HepG2 (cell line): ENCODE measurements around the gene ZNF669. TPM values are rescaled to one million over a fixed set of nuclear protein-coding genes. Genes with fewer than 3 reads are reported as not detected.

ENCODE experiments used
- ARHGAP35 ChIP-seq: sonication (generic); formaldehyde crosslinking; IDR thresholded peaks from 2 replicates; pipeline ENCODE4 v1.9.0; 2022; ENCODE audit warnings: mild to moderate bottlenecking, inconsistent platforms, moderate library complexity, missing genetic modification reagents, borderline replicate concordance
- DR1 ChIP-seq: sonication (generic); formaldehyde crosslinking; IDR thresholded peaks from 2 replicates; pipeline ENCODE4 v1.8.0; 2021; ENCODE audit warnings: mild to moderate bottlenecking, missing genetic modification reagents, inconsistent platforms
- ETV5 ChIP-seq: IDR thresholded peaks from 2 replicates; pipeline ENCODE4 v1.6.1; 2018; ENCODE audit warnings: missing biosample characterization, missing genetic modification reagents, inconsistent platforms, borderline replicate concordance
- FOXC1 ChIP-seq: sonication (generic); formaldehyde crosslinking; IDR thresholded peaks from 2 replicates; pipeline ENCODE4 v1.8.0; 2022; ENCODE audit warnings: mild to moderate bottlenecking, missing genetic modification reagents, borderline replicate concordance
- KDM5A ChIP-seq: fragments of 200-600 bp; sonication (generic); IDR thresholded peaks from 2 replicates; pipeline ENCODE4 v1.7.0; 2018; ENCODE audit warnings: antibody characterized with exemption, mild to moderate bottlenecking, low read length, borderline replicate concordance
- NFATC3 ChIP-seq: sonication (generic); formaldehyde crosslinking; IDR thresholded peaks from 2 replicates; pipeline ENCODE4 v1.5.1; 2020; ENCODE audit warnings: mild to moderate bottlenecking, missing genetic modification reagents
- NFKBIZ ChIP-seq: IDR thresholded peaks from 2 replicates; pipeline ENCODE4 v1.6.1; 2018; ENCODE audit warnings: missing genetic modification reagents, missing compliant biosample characterization
- PHF21A ChIP-seq: sonication (generic); formaldehyde crosslinking; IDR thresholded peaks from 2 replicates; pipeline ENCODE4 v1.5.0; 2020; ENCODE audit warnings: mild to moderate bottlenecking, missing genetic modification reagents
- SIX4 ChIP-seq: sonication (generic); formaldehyde crosslinking; IDR thresholded peaks from 2 replicates; pipeline ENCODE4 v1.4.0; 2020; ENCODE audit warnings: missing genetic modification reagents
- SSRP1 ChIP-seq: IDR thresholded peaks from 2 replicates; pipeline ENCODE4 v1.6.1; 2016; ENCODE audit warnings: control low read depth
- ZFX ChIP-seq: sonication (generic); formaldehyde crosslinking; IDR thresholded peaks from 2 replicates; pipeline ENCODE4 v1.4.0; 2020; ENCODE audit warnings: mild to moderate bottlenecking, low read depth, missing genetic modification reagents, moderate library complexity
- polyA plus RNA-seq, 8 experiments: library from polyadenylated mRNA; depleted of rRNA in 3 of 8; stranded (reverse) in 7 of 8; unstranded in 1 of 8; fragments of >200 nt; fragmentation: Illumina TruSeq in 4 of 8; extraction: Trizol in 4 of 8; gene quantifications; 2 replicates each; pipeline versions ENCODE4 v1.2.1 to v1.2.3, GENCODE V29; 2011 to 2016; ENCODE audit warnings: low read depth in 4 of 8, missing spikeins in 1 of 8, mixed read lengths in 1 of 8; ENCODE audit not compliant: insufficient read depth in 1 of 8
- total RNA-seq, 5 experiments: library from RNA; depleted of rRNA; stranded (reverse); fragments of >200 nt; fragmentation: Illumina TruSeq; extraction: Trizol; gene quantifications; 2 replicates each; pipeline ENCODE4 v1.2.3, GENCODE V29; 2016; ENCODE audit warnings: low read depth in 1 of 5
- TF ChIP-seq, protein P1 (sequence below): IDR thresholded peaks from 2 replicates; pipeline ENCODE4 v1.6.1; 2016; ENCODE audit warnings: missing genetic modification reagents, missing compliant biosample characterization
- TF ChIP-seq, protein P2 (sequence below): sonication (generic); formaldehyde crosslinking; IDR thresholded peaks from 2 replicates; pipeline ENCODE4 v1.4.0; 2020; ENCODE audit warnings: missing genetic modification reagents, mild to moderate bottlenecking, borderline replicate concordance
- TF ChIP-seq, protein P3 (sequence below): IDR thresholded peaks from 2 replicates; pipeline ENCODE4 v1.6.1; 2012; ENCODE audit warnings: low read length, improper control_type of control experiment
- TF ChIP-seq, protein P4 (sequence below): sonication (generic); formaldehyde crosslinking; IDR thresholded peaks from 2 replicates; pipeline ENCODE4 v1.5.0; 2020; ENCODE audit warnings: mild to moderate bottlenecking, missing genetic modification reagents, borderline replicate concordance
- TF ChIP-seq, protein P5 (sequence below): fragments of 450-650 bp; IDR thresholded peaks from 2 replicates; pipeline ENCODE4 v1.6.1; 2017; ENCODE audit warnings: mild to moderate bottlenecking

Gene ZNF669
- total and polyA plus RNA-seq, 2 of the 13 experiments (the other 11 are each of a cell fraction or from before 2014, with no cell fraction given), result 3.1 to 14.6 TPM

DNA sequence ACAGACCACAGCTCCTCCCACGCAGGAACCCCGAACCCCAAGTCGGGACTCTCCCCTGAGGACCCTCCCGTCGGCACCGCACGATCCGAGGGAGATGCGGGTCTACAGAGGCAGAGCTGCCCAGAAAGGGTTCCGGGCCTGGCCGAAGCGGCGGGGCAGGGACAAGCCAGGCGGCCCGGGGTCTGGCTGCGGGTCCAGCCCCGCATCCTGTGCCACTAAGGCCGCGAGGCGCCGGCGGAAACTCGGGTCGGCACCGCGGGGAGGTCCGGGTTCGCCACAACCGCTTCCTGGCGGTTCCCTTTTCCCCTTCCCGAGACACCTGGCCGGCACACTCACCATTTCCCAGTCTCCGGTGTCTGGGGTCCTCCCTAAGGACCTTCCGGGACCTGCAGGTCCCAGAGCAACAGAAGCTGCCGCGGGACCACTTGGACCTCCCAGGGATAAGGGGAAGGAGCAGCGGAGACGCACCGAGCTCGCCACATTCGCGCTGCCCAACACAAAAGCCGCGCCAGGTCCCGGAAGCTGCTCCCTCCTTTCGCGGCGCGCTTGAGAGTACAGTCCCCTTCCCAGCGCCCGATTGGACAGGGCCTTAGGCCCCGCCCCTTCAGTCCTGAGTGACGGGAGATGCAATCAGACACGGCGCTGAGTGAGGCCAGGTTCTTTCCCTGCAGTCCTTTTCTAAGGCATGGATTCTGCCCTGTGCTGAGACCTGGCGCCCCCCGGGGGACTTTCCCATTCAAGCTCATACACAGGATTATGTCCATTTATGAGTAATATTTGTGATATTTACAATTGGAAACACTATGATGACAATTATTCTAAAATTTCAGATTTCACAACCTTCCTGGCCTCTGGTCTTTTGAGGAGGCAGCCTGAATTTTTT lies 25.7 kb downstream of the ZNF669 start, which contains the start of gene ZNF670 (continued):
- TF ChIP-seq, protein P1, sequence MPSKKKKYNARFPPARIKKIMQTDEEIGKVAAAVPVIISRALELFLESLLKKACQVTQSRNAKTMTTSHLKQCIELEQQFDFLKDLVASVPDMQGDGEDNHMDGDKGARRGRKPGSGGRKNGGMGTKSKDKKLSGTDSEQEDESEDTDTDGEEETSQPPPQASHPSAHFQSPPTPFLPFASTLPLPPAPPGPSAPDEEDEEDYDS (CRISPR knock-in tag), result peak; percentile 92
- TF ChIP-seq, protein P2, sequence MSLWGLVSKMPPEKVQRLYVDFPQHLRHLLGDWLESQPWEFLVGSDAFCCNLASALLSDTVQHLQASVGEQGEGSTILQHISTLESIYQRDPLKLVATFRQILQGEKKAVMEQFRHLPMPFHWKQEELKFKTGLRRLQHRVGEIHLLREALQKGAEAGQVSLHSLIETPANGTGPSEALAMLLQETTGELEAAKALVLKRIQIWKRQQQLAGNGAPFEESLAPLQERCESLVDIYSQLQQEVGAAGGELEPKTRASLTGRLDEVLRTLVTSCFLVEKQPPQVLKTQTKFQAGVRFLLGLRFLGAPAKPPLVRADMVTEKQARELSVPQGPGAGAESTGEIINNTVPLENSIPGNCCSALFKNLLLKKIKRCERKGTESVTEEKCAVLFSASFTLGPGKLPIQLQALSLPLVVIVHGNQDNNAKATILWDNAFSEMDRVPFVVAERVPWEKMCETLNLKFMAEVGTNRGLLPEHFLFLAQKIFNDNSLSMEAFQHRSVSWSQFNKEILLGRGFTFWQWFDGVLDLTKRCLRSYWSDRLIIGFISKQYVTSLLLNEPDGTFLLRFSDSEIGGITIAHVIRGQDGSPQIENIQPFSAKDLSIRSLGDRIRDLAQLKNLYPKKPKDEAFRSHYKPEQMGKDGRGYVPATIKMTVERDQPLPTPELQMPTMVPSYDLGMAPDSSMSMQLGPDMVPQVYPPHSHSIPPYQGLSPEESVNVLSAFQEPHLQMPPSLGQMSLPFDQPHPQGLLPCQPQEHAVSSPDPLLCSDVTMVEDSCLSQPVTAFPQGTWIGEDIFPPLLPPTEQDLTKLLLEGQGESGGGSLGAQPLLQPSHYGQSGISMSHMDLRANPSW (CRISPR knock-in tag), result no peak
- 0 out of 2 replicates have a peak, but pooled peaks have one; percentile 26 for TF ChIP-seq PHF21A
- TF ChIP-seq, protein P3, sequence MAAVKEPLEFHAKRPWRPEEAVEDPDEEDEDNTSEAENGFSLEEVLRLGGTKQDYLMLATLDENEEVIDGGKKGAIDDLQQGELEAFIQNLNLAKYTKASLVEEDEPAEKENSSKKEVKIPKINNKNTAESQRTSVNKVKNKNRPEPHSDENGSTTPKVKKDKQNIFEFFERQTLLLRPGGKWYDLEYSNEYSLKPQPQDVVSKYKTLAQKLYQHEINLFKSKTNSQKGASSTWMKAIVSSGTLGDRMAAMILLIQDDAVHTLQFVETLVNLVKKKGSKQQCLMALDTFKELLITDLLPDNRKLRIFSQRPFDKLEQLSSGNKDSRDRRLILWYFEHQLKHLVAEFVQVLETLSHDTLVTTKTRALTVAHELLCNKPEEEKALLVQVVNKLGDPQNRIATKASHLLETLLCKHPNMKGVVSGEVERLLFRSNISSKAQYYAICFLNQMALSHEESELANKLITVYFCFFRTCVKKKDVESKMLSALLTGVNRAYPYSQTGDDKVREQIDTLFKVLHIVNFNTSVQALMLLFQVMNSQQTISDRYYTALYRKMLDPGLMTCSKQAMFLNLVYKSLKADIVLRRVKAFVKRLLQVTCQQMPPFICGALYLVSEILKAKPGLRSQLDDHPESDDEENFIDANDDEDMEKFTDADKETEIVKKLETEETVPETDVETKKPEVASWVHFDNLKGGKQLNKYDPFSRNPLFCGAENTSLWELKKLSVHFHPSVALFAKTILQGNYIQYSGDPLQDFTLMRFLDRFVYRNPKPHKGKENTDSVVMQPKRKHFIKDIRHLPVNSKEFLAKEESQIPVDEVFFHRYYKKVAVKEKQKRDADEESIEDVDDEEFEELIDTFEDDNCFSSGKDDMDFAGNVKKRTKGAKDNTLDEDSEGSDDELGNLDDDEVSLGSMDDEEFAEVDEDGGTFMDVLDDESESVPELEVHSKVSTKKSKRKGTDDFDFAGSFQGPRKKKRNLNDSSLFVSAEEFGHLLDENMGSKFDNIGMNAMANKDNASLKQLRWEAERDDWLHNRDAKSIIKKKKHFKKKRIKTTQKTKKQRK, result no peak
- TF ChIP-seq, protein P4, sequence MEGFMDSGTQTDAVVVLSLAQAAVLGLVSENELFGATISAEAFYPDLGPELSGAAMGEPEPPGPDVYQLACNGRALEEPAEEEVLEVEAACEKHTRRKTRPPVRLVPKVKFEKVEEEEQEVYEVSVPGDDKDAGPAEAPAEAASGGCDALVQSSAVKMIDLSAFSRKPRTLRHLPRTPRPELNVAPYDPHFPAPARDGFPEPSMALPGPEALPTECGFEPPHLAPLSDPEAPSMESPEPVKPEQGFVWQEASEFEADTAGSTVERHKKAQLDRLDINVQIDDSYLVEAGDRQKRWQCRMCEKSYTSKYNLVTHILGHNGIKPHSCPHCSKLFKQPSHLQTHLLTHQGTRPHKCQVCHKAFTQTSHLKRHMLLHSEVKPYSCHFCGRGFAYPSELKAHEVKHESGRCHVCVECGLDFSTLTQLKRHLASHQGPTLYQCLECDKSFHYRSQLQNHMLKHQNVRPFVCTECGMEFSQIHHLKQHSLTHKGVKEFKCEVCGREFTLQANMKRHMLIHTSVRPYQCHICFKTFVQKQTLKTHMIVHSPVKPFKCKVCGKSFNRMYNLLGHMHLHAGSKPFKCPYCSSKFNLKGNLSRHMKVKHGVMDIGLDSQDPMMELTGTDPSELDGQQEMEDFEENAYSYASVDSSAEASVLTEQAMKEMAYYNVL (CRISPR knock-in tag), result no peak
- TF ChIP-seq NFKBIZ, result no peak
- 0 out of 2 replicates have a peak, but pooled peaks have one; percentile 40 for TF ChIP-seq ARHGAP35 (CRISPR knock-in tag)
- TF ChIP-seq FOXC1 (CRISPR knock-in tag), result peak; percentile 42; the same call in 1 of the 2 replicates
- TF ChIP-seq, protein P5, sequence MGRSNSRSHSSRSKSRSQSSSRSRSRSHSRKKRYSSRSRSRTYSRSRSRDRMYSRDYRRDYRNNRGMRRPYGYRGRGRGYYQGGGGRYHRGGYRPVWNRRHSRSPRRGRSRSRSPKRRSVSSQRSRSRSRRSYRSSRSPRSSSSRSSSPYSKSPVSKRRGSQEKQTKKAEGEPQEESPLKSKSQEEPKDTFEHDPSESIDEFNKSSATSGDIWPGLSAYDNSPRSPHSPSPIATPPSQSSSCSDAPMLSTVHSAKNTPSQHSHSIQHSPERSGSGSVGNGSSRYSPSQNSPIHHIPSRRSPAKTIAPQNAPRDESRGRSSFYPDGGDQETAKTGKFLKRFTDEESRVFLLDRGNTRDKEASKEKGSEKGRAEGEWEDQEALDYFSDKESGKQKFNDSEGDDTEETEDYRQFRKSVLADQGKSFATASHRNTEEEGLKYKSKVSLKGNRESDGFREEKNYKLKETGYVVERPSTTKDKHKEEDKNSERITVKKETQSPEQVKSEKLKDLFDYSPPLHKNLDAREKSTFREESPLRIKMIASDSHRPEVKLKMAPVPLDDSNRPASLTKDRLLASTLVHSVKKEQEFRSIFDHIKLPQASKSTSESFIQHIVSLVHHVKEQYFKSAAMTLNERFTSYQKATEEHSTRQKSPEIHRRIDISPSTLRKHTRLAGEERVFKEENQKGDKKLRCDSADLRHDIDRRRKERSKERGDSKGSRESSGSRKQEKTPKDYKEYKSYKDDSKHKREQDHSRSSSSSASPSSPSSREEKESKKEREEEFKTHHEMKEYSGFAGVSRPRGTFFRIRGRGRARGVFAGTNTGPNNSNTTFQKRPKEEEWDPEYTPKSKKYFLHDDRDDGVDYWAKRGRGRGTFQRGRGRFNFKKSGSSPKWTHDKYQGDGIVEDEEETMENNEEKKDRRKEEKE, result no peak
- TF ChIP-seq SSRP1 (CRISPR knock-in tag), result no peak
- peak; percentile 18; the same call in 1 of the 2 replicates for TF ChIP-seq SIX4
- TF ChIP-seq KDM5A, result 0 out of 2 replicates have a peak, but pooled peaks have one; percentile 24
- TF ChIP-seq ETV5, result peak; percentile 16; the same call in 1 of the 2 replicates
- no peak for TF ChIP-seq NFATC3
- TF ChIP-seq ZFX, result peak; percentile 19; the same call in 1 of the 2 replicates
- 0 out of 2 replicates have a peak, but pooled peaks have one; percentile 63 for TF ChIP-seq DR1 (CRISPR knock-in tag)
